Measurements from ENCODE around the gene FCRL1. TPM values are rescaled to one million over a fixed set of nuclear protein-coding genes. Genes with fewer than 3 reads are reported as not detected.

FCRL1 gene
- total RNA-seq, 1 donor from 2014 or later, result 0.72 TPM

DNA sequence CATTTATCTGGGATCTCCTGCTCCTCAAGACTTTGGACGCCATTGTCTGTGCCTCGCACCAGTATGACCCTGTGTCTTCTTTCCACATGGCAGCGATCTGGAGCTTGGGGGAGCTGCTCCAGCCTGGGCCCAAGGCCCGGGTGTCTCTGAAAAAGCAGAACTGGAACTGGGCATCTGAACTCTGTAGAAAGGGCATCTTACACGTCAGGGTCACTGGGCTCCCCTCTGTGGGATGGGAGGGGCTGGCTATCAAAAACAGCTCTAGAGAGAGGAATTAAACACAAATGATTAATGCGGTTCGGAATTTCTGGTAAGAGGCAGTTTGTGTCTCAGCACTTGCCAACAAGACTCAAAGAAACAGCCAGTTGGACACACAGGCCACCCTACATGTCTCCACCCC, 16.1 kb downstream of the FCRL1 start:
- DNase-seq (ENCODE audit: low spot score), result no peak

- no peak for DNase-seq (ENCODE audit: low spot score)
These were observed 19.9 kb downstream of the FCRL1 start for GRCh38 chr1:157799996-157800395.

DNA sequence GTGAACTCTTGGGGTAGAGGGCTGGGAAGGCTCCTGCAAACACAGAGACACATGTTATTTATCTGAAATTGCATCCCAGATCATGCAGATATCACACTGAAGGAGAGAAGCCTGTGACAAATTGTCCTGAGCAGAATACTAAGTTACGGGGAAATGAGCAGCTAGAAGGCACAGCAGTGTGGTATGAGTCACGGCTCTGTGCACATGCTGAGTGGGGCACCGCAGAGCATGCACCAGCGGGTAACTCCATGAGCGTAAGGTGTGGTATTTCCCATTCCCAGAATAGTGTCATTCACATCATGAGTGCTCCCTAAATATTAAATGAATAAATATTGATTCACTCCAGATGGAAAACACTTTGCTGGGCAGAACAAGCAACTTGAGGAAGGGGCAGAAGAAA, 21.7 kb downstream of the FCRL1 start:
- DNase-seq (ENCODE audit: low spot score), result no peak

GRCh38 chr1:157785248-157785647, 34.7 kb downstream of the FCRL1 start:
- DNase-seq (ENCODE audit: low spot score), result peak; percentile 2

DNA sequence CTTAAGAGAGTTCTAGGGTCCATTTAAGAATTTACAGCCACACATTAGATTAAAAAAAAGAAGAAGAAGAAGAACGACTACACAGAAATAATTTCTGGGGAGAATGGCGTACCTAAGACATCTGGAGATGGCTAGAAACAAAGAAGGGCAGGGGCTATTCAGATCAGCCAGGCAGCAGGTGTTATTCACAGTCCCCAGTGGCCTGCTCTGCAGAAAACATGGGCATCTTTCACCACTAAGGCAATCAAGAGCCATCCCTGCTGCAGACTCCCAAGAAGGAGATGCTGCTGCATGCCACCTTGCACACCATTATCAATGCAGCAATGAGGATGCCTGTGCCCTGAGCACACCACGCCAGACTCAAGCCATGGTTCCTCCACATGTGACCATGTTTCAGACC, 35.1 kb downstream of the FCRL1 start:
- DNase-seq (ENCODE audit: low spot score), result no peak

DNA sequence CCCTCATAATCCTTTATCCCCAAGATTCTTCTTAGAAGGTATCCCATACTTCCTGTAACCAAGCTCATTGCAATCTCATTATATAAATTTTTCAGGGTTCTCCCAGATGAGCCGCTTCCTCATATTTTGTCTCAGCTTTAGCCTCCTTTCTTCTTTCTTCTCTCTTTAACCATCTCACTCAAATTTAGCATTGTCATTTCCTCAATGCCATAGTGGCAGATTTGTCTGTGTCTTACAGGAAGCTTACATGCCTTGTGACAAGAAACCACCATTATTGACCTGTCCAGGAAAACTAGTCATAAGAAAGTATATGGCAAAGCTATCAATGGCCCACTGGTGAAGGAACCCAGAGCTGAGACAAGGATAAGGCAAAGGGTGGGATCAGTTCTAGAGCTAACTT, 37.0 kb downstream of the FCRL1 start:
- DNase-seq (ENCODE audit: low spot score), result no peak

DNA sequence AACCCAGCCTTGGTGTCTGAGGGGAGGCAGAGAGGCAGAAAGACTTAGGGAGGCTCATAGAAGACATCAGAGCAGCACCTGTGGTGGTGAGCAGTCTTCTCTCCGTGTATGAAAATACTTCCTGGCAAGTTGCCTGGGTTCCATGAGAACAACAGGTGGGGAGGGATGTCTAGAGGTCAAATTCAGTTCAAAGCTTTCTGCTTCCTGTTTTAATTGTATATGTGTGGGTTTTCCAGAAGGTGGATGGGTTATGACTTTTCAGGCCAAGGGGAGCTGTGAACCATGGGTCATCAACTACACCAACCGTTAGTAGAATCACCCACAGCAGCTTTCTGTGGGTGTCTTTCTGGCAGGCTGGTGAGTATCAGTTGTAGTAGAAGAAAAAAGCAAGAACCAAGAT, 38.9 kb downstream of the FCRL1 start:
- DNase-seq (ENCODE audit: low spot score), result no peak

DNA sequence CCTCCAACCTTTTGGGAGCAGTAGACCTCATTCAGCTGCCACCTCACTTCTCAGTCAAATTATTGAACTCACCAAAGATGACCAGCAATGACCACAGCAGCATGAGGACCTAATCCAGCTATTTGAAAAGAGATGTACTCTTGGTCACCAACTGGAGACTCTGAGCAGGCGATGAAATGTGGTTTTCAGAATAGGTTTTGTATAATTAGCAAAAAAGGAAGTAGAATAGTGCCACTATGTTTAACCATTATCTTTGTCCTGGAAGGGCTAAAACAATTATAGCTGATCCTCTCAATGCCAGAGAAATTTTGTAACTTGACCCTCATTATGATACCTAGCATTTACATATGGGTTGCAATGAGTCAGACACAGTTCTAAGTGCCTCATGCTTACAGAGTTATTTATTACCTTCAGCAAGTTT, 42.9 kb downstream of the FCRL1 start, which contains the start of gene FCRL2:
FCRL2 (minus strand) TSS at position 162 of the 421 bp plus-strand sequence; CDS start at position 103, 59 bp downstream.
- no peak for DNase-seq (ENCODE audit: low spot score)

DNA sequence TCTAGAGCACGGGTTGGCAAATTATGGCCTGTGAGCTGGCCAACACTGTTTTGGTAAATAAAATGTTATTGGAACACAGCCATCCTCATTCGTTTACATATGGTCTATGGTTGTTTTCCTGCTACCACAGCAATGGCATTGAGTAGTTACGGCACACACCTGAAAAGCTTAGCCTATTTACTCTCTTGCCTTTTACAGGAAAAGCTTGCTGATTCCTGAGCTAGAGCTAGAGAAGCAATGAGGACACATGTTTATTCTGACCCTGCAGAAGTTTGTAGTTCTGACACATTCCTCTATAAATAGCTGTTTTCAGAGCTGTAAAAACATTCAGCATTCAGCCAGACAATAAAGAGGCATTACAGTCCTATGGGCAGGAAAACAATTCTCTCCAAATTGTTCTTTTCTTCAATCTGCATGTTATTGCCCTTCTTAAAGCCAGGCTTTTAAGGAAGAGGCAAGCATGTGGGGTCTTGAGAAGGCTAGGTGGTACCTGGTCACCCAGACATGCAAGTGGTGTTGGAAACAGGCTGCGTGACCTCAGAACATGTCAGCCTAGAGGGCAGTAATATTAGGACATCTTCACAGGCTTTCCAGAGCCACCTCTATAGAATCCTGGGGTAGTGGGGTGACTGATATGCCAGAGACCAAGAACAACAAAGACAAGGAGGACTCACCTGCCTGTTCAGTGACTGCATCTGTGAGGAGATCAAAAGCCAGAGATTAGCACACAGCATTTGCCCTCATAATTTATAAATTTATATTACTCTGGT, 44.6 kb downstream of the FCRL1 start:
- DNase-seq (ENCODE audit: low spot score), result no peak

DNA sequence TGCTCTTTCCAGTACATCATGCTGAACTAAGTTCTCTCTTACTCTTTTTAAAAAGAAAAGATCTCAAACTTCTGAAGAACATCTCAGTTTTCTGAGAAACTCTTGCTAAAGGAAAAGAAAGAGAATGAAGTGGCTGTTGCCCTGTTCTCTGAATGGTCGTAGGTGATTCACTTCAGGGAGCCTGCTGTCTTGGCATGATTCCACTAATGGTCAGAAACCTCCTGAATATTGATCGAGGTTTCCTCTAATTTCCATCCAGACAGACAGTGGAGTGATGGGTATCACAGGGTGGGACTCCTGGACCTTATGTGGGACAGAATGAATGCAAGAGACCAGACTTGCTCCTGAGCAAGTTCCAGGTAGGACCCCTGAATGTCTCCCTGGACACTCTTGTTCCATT, 45.5 kb downstream of the FCRL1 start:
- DNase-seq (ENCODE audit: low spot score), result no peak

DNA sequence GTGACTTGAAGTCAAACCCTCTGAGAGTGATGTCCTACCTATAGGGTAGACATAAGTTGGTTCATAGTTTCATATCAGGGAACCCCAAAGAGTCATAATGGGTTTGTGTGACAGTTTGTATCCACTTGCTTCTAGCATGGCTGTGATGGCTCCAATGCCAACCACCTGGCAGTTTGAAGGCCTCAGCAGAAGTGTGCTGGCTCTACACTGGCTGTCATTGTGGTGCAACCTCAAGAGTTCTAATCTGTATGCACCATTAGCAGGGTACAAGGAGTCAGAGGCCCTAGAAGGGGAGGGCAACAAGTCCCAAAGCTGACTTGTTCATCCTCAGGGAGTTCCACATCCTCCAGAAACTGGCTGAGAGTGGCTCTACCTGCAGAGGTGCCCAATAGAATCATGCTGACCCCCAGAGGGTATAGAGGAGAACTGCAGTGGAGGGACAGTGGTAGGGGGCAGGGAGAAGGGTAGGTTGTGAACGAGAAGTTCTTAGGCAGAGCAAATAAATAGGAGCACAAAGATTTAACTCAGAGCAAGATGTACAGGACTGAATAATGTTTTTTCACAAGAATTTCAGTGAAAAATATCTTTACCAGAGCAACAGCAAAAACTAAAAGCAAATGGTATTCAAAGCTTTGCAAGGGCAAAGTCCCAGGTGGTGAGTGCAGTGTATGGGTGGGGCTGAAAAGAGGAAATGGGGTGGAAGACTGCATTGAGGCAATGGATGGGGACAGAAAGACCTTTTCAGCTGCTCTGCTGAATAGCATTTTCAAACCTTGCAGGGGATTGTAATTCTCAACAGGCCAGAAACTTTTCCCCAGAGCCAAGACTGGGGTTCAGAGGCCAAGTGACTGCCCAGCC, 46.2 kb downstream of the FCRL1 start:
- DNase-seq (ENCODE audit: low spot score), result no peak

DNA sequence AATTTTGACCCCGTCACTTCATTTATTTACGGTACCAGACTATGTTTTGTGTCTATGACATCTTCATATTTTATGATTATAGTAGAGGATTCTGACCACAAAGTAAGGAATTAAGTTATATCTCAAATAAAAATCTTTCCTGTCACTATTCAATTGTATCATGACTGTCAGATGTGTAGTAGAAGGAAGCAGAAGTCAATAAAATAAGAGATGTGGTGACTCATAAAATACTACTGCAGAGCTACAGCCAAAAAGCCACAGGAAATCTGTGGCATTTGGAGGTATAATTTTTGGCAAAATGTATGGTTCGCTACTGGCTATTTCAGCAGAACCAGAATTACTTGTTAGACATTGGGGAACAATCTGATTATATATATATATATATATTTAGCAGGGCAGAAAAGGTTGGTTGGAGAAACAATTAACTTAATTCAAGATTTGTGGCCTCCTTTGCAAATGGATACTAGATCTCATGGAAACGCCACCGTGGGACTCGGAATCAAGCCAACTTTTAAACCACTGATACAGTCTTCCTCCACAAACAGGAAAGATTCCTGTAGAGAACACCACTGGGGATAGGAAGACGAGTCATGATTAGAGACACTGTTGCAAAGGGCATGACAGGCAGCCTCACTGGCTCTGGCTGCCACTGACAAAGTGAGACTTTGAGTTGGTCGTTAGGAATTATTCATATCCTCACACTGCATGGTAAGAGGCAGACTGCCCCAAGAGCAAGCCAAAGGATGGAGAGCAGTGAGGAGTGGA, 48.1 kb downstream of the FCRL1 start:
- no peak for DNase-seq (ENCODE audit: low spot score)

DNA sequence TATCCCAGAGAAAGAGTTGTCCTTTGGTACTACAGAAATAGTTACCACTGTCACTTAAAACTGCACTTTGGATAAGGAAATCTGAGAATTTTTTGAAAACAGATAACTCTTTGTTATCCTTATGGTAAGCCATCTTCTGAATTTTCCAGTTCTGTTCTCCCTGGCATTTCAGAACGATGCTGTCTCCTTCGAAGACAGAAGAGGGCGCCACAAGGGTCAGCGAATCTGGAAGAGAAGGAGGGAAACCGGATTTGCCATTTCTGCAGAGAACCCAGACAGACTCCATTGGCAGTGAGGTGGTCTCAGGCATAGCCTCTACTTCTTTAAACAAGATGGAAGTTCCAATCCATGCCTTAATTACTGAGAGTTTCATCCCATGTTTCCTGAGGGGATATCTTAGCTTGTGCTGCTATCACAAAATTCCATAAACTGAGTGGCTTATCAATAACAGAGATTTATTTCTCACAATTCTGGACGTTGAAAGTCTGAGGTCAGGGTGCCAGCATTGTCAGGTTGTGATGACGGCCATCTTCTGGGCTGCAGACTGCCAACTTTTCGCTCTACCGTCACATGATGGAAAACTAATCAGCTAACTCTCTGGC, 49.4 kb downstream of the FCRL1 start:
- no peak for DNase-seq (ENCODE audit: low spot score)

DNA sequence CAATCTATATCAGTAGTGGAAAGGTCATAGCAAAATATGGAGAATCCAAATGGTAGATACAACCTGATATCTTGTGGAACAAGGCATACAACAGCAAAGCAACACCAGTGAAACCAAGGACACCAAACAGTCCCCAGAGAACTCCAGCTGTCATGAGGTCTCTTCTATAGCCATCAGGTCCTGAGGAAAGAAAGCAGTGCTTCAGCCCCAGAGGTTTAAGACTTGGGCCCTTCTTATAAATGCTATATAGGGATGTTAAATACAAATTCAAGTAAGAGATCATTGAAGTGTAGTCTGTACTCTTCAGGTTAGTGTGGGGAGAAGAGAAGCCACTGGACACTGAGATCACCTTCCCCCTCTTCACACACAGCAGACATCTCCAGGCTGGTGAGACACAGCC, 53.1 kb downstream of the FCRL1 start:
- DNase-seq (ENCODE audit: low spot score), result no peak

DNA sequence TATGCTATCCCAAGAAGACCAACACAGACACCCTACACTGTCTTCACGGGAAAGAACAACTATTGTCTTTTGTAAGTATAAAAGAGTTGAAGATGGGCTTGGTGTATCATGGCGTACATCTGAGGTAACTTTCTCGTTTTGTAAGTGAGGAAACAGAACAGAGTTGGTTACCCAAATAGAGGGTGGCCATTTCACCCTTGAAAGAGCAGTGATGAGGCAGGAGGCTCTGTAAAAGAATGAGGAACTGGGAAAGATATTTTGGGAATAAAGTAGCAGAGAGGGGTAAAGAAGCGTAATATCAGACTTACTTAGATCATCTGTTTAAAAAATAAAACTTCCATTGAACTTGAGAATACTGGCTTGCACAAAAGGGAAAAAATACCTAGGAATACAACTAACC, 61.9 kb downstream of the FCRL1 start:
- DNase-seq (ENCODE audit: low spot score), result no peak

- no peak for DNase-seq (ENCODE audit: low spot score)
These were observed 66.3 kb downstream of the FCRL1 start for GRCh38 chr1:157753611-157754010.

DNA sequence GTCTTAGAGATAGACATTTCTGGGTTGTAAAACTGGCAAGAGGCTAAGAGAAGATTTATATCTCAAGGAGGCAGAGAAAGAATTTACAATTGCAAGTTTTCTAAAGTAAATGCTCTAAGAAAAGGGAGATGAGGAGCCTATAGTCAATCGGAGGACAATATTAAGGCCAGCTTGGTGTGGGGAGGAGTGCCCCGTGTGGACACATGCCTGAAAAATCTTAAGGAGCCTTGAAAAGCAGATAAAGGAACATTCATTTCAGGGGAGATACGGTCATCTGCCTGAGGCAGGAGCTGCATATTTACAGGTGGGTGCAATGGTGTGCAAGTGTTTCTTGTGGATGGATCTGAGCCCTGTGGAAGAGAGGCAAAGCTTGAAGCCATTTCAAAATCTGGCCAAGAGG, 68.6 kb downstream of the FCRL1 start:
- DNase-seq (ENCODE audit: low spot score), result no peak

GRCh38 chr1:157748262-157748817, 71.6 kb downstream of the FCRL1 start:
- no peak for DNase-seq (ENCODE audit: low spot score)
